GM21576 (cell line): ENCODE data around the gene BCL6B.
"Not testable (repeated sequence)": the region's sequence is repeated elsewhere in the genome, so short reads cannot be mapped to it uniquely, and the experiment has no call there.

Experiments
- ATAC-seq: cut with Tn5 transposase; IDR thresholded peaks from one replicate; pipeline ENCODE4 v1.9.1; 2021; ENCODE audit warnings: mild to moderate bottlenecking, moderate library complexity; ENCODE audit not compliant: unreplicated experiment

BCL6B gene

GRCh38 chr17:7026471-7027115 is 3.7 kb downstream of the BCL6B start:
- no peak for ATAC-seq

GRCh38 chr17:7027335-7027734 is 4.5 kb downstream of the BCL6B start:
- ATAC-seq = no peak

- ATAC-seq = no peak
Observed at GRCh38 chr17:7029096-7029495, 6.2 kb downstream of the BCL6B start.

DNA sequence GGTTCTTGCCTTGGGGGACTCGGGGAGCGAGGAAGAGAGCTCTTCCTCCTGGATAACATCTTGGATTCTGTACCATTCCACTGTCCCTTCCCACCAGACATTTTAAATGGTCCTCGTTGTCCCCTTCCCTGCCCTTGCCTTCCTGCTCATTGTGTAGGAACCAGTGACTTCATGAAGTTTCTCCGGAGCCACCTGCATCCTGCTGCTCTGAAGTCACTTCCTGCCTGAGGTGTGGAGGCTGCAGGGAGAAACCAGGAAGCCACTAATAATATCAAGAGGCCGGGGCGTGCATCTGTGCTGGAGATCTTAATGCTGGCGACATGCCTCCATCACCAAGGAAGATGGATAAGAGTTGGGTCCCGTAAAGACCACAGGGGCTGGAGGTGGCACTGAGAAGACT is 6.8 kb downstream of the BCL6B start:
- ATAC-seq = no peak

DNA sequence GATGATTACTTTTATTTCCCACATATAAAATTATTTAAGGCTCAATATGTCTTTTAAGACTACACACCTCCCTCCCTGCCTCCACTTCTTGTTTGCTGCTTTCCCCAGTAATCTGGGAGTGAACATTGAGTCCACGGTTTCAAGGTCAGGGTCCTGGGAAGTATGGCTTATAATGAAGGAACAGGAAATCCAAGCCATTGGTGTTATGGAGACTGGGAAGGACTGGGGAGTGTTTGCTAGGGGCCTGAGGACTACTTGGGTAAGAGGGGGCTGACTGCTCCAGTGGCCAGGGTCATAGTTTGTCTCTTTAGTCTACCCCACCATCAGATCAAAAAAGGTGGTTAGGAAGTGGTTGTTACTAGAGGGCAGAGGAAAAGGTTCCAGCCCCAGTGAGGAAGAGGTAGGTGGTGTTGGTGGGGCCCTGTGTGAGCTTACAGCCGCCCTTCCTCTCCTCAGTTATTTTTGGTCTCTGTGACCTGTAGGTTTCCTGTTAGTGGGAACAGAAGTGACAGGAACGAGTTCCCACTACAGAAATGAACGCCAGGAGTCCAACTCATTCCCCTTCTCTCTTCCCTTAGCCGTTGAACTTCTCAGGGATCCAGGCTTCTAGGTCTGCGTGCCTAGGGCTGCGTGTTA is 12.2 kb downstream of the BCL6B start:
- peak; percentile 12 for ATAC-seq

DNA sequence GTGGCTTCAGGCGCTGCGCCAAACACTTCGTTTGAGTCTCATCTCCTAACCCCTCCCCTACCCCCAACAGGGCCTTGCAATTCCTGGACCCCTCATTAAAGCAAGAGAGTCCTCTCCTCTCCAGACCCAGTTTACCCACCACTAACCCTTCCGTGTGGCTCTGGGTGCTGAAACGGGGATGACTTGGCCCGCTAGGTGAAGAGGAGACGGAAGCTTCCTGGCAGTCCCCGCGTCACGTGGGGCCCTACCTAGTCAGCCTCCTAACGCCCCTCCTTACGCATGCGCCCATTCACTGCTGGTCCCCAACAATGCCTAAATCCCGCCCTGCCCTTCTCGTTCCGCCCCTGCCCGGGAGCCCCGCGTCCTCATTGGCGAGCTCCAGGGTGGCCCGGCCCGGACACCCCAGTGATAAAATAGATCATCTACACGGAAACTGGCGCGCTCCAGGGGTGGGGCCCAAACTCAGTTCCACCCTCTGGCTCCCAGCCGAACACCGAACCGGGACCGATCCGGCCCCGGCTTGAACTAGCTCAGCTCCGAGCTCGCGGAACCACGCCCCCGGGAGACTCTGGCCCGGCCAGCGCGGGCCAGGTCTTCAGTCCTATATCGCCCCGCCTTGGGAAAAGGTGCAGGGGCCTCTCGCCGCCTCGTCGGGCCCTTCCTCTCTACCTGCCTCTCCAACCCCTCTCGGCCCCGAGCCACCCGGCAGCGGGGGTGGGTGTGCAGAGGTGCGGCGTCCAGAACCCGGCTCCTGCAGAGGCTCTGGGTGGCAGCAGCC is 12.9 kb downstream of the BCL6B start, which contains the start of gene SLC16A13:
SLC16A13 (plus strand) TSS at position 425 of the 778 bp plus-strand sequence. CDS start 368 bp downstream, outside the sequence.
- peak; percentile 79 for ATAC-seq

- no peak for ATAC-seq
Observed at GRCh38 chr17:7038025-7038862, 15.4 kb downstream of the BCL6B start.

GRCh38 chr17:7039832-7040231 is 17.0 kb downstream of the BCL6B start:
- no peak for ATAC-seq

DNA sequence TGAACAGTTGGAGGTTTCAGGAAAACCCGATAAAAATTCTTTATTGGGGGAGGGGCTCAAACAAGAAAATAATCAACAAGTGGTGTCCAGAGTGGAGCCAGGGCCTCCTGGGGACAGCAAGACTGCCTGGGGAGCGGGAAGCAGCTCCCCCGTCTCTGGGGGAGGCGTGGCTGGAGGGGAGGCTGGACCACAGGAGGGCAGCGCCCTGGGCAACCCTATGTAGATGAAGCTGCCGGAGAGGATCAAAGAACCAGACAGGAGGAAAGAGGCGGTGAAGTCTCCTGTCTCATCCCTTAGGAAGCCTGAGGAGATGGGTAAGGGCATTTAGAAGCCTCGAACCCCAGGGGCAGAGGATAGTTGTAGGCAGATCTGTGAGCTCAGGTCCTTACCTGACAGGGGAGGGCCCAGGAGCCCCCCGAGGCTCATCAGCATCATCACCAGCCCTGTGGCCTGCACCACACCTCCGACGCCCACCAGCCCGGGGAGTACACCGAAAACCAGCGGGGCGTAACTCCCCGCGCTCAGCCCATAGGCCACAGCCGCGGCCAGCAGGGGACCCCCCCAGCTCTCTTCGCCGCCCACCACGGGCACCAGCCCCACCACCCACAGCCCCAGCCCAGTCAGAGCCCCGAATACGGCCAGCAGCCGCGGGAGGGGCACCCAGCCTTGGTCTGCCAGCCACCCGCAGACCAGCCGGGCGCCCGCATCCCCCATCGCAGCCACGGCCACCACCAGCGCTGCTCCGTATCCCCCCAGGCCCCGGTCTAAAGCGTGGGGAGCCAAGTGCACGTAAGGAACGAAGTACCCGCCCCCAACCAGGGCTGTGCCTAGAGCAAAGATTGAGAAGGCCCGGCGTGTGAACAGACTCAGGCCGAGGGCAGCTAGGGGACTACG is 19.0 kb downstream of the BCL6B start:
- ATAC-seq = no peak

- ATAC-seq = no peak
Observed at GRCh38 chr17:7042501-7043181, 19.8 kb downstream of the BCL6B start.

GRCh38 chr17:7043182-7043496 is 20.3 kb downstream of the BCL6B start:
- ATAC-seq = no peak

GRCh38 chr17:7043497-7044198 is 20.8 kb downstream of the BCL6B start, which contains the start of gene SLC16A11:
Gene SLC16A11, minus strand, starts transcription at chr17:7044092. Its CDS starts 579 bp downstream, at chr17:7043513.
- ATAC-seq = no peak

DNA sequence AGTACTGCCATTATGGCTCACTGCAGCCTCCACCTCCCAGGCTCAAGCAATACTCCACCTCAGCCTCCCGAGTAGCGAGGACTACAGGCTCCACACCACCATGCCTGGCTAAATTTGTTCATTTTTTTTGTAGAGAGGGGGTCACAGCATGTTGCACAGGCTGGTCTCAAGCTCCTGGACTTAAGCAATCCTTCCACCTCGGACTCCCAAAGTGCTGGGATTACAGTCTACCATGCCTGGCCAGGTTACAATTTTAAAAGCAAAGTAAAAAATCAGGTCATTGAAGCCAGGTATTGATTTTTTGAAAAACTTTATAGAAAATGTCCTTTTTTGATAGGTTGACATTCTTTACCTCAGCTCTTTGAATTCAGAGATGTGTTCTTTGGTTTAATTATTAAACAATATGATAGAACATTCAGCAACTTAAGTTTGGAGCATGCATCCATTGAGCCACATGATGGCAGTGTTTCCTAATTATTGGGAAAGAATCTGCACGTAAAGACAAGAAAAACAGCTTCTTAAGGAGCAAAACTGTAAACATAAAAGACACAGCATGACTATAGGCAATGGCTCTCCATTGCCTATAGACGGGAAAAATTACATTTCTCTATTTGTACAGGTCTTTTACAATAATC is 22.8 kb downstream of the BCL6B start:
- ATAC-seq = no peak

GRCh38 chr17:7046127-7046724 is 23.4 kb downstream of the BCL6B start:
- no peak for ATAC-seq

DNA sequence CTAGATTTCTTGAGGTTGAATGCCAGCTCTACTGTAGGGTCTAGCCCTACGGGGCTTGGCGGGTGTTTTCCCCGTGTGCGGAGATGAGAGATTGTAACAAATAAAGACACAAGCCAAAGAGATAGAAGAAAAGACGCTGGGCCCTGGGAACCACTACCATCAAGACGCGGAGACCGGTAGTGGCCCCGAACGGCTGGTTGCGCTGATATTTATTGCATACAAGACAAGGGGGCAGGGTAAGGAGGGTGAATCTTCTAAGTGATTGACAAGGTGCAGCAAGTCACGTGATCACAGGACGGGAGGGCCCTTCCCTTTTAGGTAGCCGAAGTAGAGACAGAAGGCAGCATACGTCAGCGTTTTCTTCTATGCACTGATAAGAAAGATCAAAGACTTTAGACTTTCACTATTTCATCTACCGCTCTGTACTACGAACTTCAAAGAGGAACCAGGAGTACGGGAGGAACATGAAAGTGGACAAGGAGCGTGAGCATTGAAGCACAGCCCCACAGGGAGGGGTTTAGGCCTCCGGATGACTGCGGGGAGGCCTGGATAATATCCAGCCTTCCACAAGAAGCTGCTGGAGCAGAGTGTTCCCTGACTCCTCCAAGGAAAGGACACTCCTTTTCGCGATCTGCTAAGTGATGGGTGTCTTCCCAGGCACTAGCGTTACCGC is 24.0 kb downstream of the BCL6B start:
- not testable (repeated sequence) for ATAC-seq

- no peak for ATAC-seq
Observed at GRCh38 chr17:7047566-7047965, 24.7 kb downstream of the BCL6B start.

- no peak for ATAC-seq
Observed at GRCh38 chr17:7048968-7049367, 26.1 kb downstream of the BCL6B start.
